ENCODE results near the gene LIMS1.

- TF ChIP-seq CTCF (IDR thresholded peaks at IDR 0.05) (no peak), POLR2A (IDR thresholded peaks at IDR 0.05) (no peak)
These were observed 26.7 kb downstream of the LIMS1 start for GRCh38 chr2:108560895-108561530.
